LoVo (cell line): Measurements from ENCODE around the gene CROCC2.
A peak's percentile ranks its signal among the peaks of the same experiment; 100 is the strongest.

ENCODE experiments used
- DNase-seq: peaks from one replicate; pipeline ENCODE4 v3.0.0-alpha.2; 2016; ENCODE audit warnings: low spot score

The CROCC2 gene

GRCh38 chr2:240988571-240989271 lies 82.6 kb downstream of the CROCC2 start:
- no peak for DNase-seq

GRCh38 chr2:240989451-240990265 lies 83.5 kb downstream of the CROCC2 start:
- no peak for DNase-seq

- DNase-seq = no peak
These were observed 84.1 kb downstream of the CROCC2 start for GRCh38 chr2:240990266-240990529.

- DNase-seq = no peak
These were observed 84.7 kb downstream of the CROCC2 start for GRCh38 chr2:240990726-240991377.

GRCh38 chr2:240991378-240992263 lies 85.5 kb downstream of the CROCC2 start:
- DNase-seq = peak; percentile 48

- no peak for DNase-seq
These were observed 86.6 kb downstream of the CROCC2 start for GRCh38 chr2:240992572-240993291.

- DNase-seq = no peak
These were observed 87.5 kb downstream of the CROCC2 start for GRCh38 chr2:240993446-240994170.

- no peak for DNase-seq
These were observed 88.2 kb downstream of the CROCC2 start for GRCh38 chr2:240994171-240994896.

- DNase-seq = no peak
These were observed 89.2 kb downstream of the CROCC2 start for GRCh38 chr2:240995041-240996021.

GRCh38 chr2:240996161-240996833 lies 90.2 kb downstream of the CROCC2 start:
- DNase-seq = no peak

GRCh38 chr2:240996834-240997140 lies 90.7 kb downstream of the CROCC2 start:
- DNase-seq = no peak

GRCh38 chr2:240997141-240997855 lies 91.2 kb downstream of the CROCC2 start:
- DNase-seq = no peak

- peak; percentile 68 for DNase-seq
These were observed 91.9 kb downstream of the CROCC2 start, which contains the start of gene SNED1 for GRCh38 chr2:240997856-240998705. SNED1 (plus strand) TSS chr2:240998618; CDS start chr2:240998838, 220 bp downstream.

- DNase-seq = no peak
These were observed 92.5 kb downstream of the CROCC2 start for GRCh38 chr2:240998706-240998994.

GRCh38 chr2:240998995-240999791 lies 93.1 kb downstream of the CROCC2 start:
- DNase-seq = no peak

GRCh38 chr2:240999873-241000541 lies 93.9 kb downstream of the CROCC2 start:
- no peak for DNase-seq
